ENCODE results near the gene CHADL. TPM values are rescaled to one million over a fixed set of nuclear protein-coding genes. Genes with fewer than 3 reads are reported as not detected.

Gene CHADL
- total and polyA plus RNA-seq, 9 of the 15 experiments (the other 6 are each of a cell fraction or from before 2014, with no cell fraction given) = not detected

- Histone ChIP-seq H3K9me1 (ENCODE audit: control insufficient read depth, insufficient read depth, low read length) (no peaks in the 10 kb centered on the region), H3K4me2 (ENCODE audit: insufficient read depth, low read length) (no peak overlapping the region), H3K9me3 (replicated peaks; ENCODE audit: control insufficient read depth, insufficient read depth, low read depth, low read length) (no peaks in the 10 kb centered on the region), H3K27me3 (ENCODE audit: control insufficient read depth in 2 of 2, insufficient read depth in 2 of 2, low read length in 2 of 2) (no peaks in the 10 kb centered on the region), H2AFZ (ENCODE audit: low read depth, low read length) (no peak overlapping the region), H3K4me3 (no peak overlapping the region), H3K36me3 (ENCODE audit: control insufficient read depth, insufficient read depth, low read length) (peaks cover 85% of the 10 kb centered on the region; the same call in 2 of the 3 replicates), H4K20me1 (replicated peaks; ENCODE audit: control insufficient read depth, insufficient read depth, low read length) (no peaks in the 10 kb centered on the region), H3K79me2 (ENCODE audit: control insufficient read depth, insufficient read depth, low read length) (no peaks in the 10 kb centered on the region), H3K27ac (ENCODE audit: extremely low read depth, low read depth, low read length) (no peak overlapping the region), H3K4me1 (replicated peaks in 1 of 2; ENCODE audit: control insufficient read depth in 2 of 2, insufficient read depth in 2 of 2, low read length in 2 of 2) (peaks cover 0 to 5% of the 10 kb centered on the region in 2 experiments; a peak in 1 of 5 replicates), H3K9ac (ENCODE audit: insufficient read depth in 1 of 2, low read depth in 2 of 2, low read length in 2 of 2) (no peak overlapping the region)
- BruUV-seq (replicated peaks) = no TSS peak
- FAIRE-seq = no peak
- in situ Hi-C loops (cut with MboI) = no loop called here
- ATAC-seq = no peak
- WGBS (ENCODE audit: insufficient coverage, low coverage, missing lambda C conversion rate) = 85% methylated on average over 17 of the region's 20 CpGs
- DNase-seq (ENCODE audit: extremely low read depth in 1 of 4, low spot score in 3 of 4) = no peak
- ChIA-PET CTCF (ENCODE audit: low intra/inter-chr PET ratio) (no interaction called here), POLR2A (interaction anchor here (0.5 to 0.6 kb wide), 3 partner anchors 10 to 66 kb away, joined by 3 to 4 read pairs (median 3); no protein-coding TSS in a partner anchor)
- intact Hi-C loops (cut with micrococcal nuclease) = no loop called here
- TF ChIP-seq CHD2 (IDR thresholded peaks at IDR 0.05; ENCODE audit: low read depth, low read length) (no peak), POLR2G (IDR thresholded peaks at IDR 0.05; ENCODE audit: low read depth, low read length) (0 out of 2 replicates have a peak, but pooled peaks have one; percentile 29)
- TF ChIP-seq, protein P1, sequence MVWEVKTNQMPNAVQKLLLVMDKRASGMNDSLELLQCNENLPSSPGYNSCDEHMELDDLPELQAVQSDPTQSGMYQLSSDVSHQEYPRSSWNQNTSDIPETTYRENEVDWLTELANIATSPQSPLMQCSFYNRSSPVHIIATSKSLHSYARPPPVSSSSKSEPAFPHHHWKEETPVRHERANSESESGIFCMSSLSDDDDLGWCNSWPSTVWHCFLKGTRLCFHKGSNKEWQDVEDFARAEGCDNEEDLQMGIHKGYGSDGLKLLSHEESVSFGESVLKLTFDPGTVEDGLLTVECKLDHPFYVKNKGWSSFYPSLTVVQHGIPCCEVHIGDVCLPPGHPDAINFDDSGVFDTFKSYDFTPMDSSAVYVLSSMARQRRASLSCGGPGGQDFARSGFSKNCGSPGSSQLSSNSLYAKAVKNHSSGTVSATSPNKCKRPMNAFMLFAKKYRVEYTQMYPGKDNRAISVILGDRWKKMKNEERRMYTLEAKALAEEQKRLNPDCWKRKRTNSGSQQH (CRISPR knock-in tag; IDR thresholded peaks at IDR 0.05) = no peak
Observed at GRCh38 chr22:41256254-41257253, 15.8 kb upstream of the CHADL start.
